WTC11 (cell line): Measurements from ENCODE around the gene BNIPL. TPM values are rescaled to one million over a fixed set of nuclear protein-coding genes. Genes with fewer than 3 reads are reported as not detected.

Experiments used
- ATAC-seq: fragments of 200-7000 bp; cut with Tn5 transposase; 2 replicates; pipeline ENCODE4 v1.10.0; 2021; ENCODE audit warnings: mild to moderate bottlenecking, moderate library complexity
- CTCF ChIA-PET: fragments of 300-600 bp; sonication (Branson Sonifier 250); formaldehyde crosslinking; loops from one replicate; lab custom pipeline; 2021; ENCODE audit warnings: antibody characterized with exemption; lab: Charles Lee
- POLR2A ChIA-PET: fragments of 350-600 bp; sonication (Branson Sonifier 250); formaldehyde crosslinking; loops from one replicate; lab custom pipeline; 2021; ENCODE audit warnings: antibody characterized with exemption; lab: Charles Lee
- DNase-seq: peaks from one replicate; pipeline ENCODE4 v3.0.0; 2021; ENCODE audit warnings: low spot score
- H3K27ac Mint-ChIP-seq: 2 replicates; pipeline ENCODE4 v1.8.0; 2021; ENCODE audit warnings: mixed read lengths
- H3K27me3 Mint-ChIP-seq: 2 replicates; pipeline ENCODE4 v1.8.0; 2021; ENCODE audit warnings: low read depth, mild to moderate bottlenecking, moderate library complexity, mixed read lengths
- H3K36me3 Mint-ChIP-seq: 2 replicates; pipeline ENCODE4 v1.8.0; 2021; ENCODE audit warnings: mixed read lengths
- H3K4me1 Mint-ChIP-seq: 2 replicates; pipeline ENCODE4 v1.8.0; 2022; ENCODE audit warnings: mixed read lengths
- H3K4me3 Mint-ChIP-seq: 2 replicates; pipeline ENCODE4 v1.8.0; 2021; ENCODE audit warnings: mild to moderate bottlenecking, moderate library complexity, mixed read lengths
- H3K9me3 Mint-ChIP-seq: 2 replicates; pipeline ENCODE4 v1.8.0; 2021; ENCODE audit warnings: mixed read lengths
- E2F5 ChIP-seq: sonication (generic); formaldehyde crosslinking; IDR thresholded peaks from 2 replicates; pipeline ENCODE4 v1.8.1; 2022; ENCODE audit warnings: mild to moderate bottlenecking, moderate library complexity, missing genetic modification reagents
- ESRRA ChIP-seq: sonication (generic); formaldehyde crosslinking; IDR thresholded peaks from 2 replicates; pipeline ENCODE4 v1.8.1; 2022; ENCODE audit warnings: mild to moderate bottlenecking, missing genetic modification reagents, borderline replicate concordance
- FOXJ3 ChIP-seq: sonication (generic); formaldehyde crosslinking; IDR thresholded peaks from 2 replicates; pipeline ENCODE4 v1.9.0; 2021; ENCODE audit warnings: missing genetic modification reagents, mild to moderate bottlenecking, borderline replicate concordance
- FOXK1 ChIP-seq: sonication (generic); formaldehyde crosslinking; IDR thresholded peaks from 2 replicates; pipeline ENCODE4 v1.8.0; 2022; ENCODE audit warnings: mild to moderate bottlenecking, moderate library complexity, missing genetic modification reagents
- JAZF1 ChIP-seq: fragments of 250-450 bp; sonication (Bioruptor Pico); IDR thresholded peaks from 2 replicates; pipeline ENCODE4 v1.9.0; 2021; ENCODE audit warnings: moderate library complexity, mild to moderate bottlenecking, inconsistent platforms
- NFE2L1 ChIP-seq: sonication (generic); formaldehyde crosslinking; IDR thresholded peaks from 2 replicates; pipeline ENCODE4 v1.8.1; 2023; ENCODE audit warnings: missing genetic modification reagents
- NR2C2 ChIP-seq: sonication (generic); formaldehyde crosslinking; IDR thresholded peaks from 2 replicates; pipeline ENCODE4 v1.8.0; 2022; ENCODE audit warnings: mild to moderate bottlenecking, missing genetic modification reagents
- OVOL2 ChIP-seq: fragments of 250-450 bp; sonication (Bioruptor Pico); IDR thresholded peaks from 2 replicates; pipeline ENCODE4 v1.9.0; 2021; ENCODE audit warnings: mild to moderate bottlenecking, borderline replicate concordance
- SMAD4 ChIP-seq: sonication (generic); formaldehyde crosslinking; IDR thresholded peaks from 2 replicates; pipeline ENCODE4 v1.8.0; 2022; ENCODE audit warnings: mild to moderate bottlenecking, missing genetic modification reagents
- TEAD4 ChIP-seq: sonication (generic); formaldehyde crosslinking; IDR thresholded peaks from 2 replicates; pipeline ENCODE4 v1.8.0; 2022; ENCODE audit warnings: mild to moderate bottlenecking, missing genetic modification reagents
- TP53 ChIP-seq: sonication (generic); formaldehyde crosslinking; IDR thresholded peaks from 2 replicates; pipeline ENCODE4 v1.8.1; 2023; ENCODE audit warnings: mild to moderate bottlenecking, missing genetic modification reagents
- USF1 ChIP-seq: sonication (generic); formaldehyde crosslinking; IDR thresholded peaks from 2 replicates; pipeline ENCODE4 v1.8.0; 2022; ENCODE audit warnings: mild to moderate bottlenecking, missing genetic modification reagents
- ZNF219 ChIP-seq: sonication (generic); formaldehyde crosslinking; IDR thresholded peaks from 2 replicates; pipeline ENCODE4 v1.8.0; 2023; ENCODE audit warnings: missing genetic modification reagents, mild to moderate bottlenecking, borderline replicate concordance
- ZNF317 ChIP-seq: sonication (generic); formaldehyde crosslinking; IDR thresholded peaks from 2 replicates; pipeline ENCODE4 v1.8.1; 2023; ENCODE audit warnings: low read depth, mild to moderate bottlenecking, moderate library complexity, missing genetic modification reagents, borderline replicate concordance
- ZNF396 ChIP-seq: fragments of 250-450 bp; sonication (Bioruptor Pico); IDR thresholded peaks from 2 replicates; pipeline ENCODE4 v1.8.0; 2021; ENCODE audit warnings: mild to moderate bottlenecking, moderate library complexity, borderline replicate concordance
- ZSCAN18 ChIP-seq: fragments of 250-450 bp; sonication (Bioruptor Pico); IDR thresholded peaks from 2 replicates; pipeline ENCODE4 v2.1.2; 2022; ENCODE audit warnings: mild to moderate bottlenecking, moderate library complexity
- total RNA-seq: library from RNA; stranded (reverse); gene quantifications from 3 replicates; pipeline ENCODE4 v1.2.3, GENCODE V29; 2021
- TF ChIP-seq, protein P1 (sequence below): sonication (generic); formaldehyde crosslinking; IDR thresholded peaks from 2 replicates; pipeline ENCODE4 v1.8.0; 2022; ENCODE audit warnings: mild to moderate bottlenecking, missing genetic modification reagents
- TF ChIP-seq, protein P2 (sequence below): sonication (generic); formaldehyde crosslinking; IDR thresholded peaks from 2 replicates; pipeline ENCODE4 v1.8.1; 2023; ENCODE audit warnings: mild to moderate bottlenecking, missing genetic modification reagents
- TF ChIP-seq, protein P3 (sequence below): sonication (generic); formaldehyde crosslinking; IDR thresholded peaks from 2 replicates; pipeline ENCODE4 v1.8.0; 2023; ENCODE audit warnings: mild to moderate bottlenecking, missing genetic modification reagents
- TF ChIP-seq, protein P4 (sequence below): sonication (generic); formaldehyde crosslinking; IDR thresholded peaks from 2 replicates; pipeline ENCODE4 v1.8.0; 2022; ENCODE audit warnings: mild to moderate bottlenecking, missing genetic modification reagents
- TF ChIP-seq, protein P5 (sequence below): sonication (generic); formaldehyde crosslinking; IDR thresholded peaks from 2 replicates; pipeline ENCODE4 v1.8.1; 2022; ENCODE audit warnings: mild to moderate bottlenecking, missing genetic modification reagents, moderate library complexity, borderline replicate concordance
- TF ChIP-seq, protein P6 (sequence below): fragments of 250-450 bp; sonication (Bioruptor Pico); IDR thresholded peaks from 2 replicates; pipeline ENCODE4 v1.9.0; 2021; ENCODE audit warnings: mild to moderate bottlenecking, borderline replicate concordance

The BNIPL gene
- total RNA-seq, 1 experiment from 2014 or later = 3.8 TPM

GRCh38 chr1:150992626-150993025 is 43.8 kb upstream of the BNIPL start (continued):
- no peak for TF ChIP-seq ZSCAN18
- TF ChIP-seq USF1 (CRISPR knock-in tag) = no peak
- TF ChIP-seq, all 79 proteins: peak for 0

GRCh38 chr1:150994248-150994647 is 42.1 kb upstream of the BNIPL start:
- peaks cover 6% of the 10 kb centered on the region; the same call in 1 of the 2 replicates for H3K4me1 Mint-ChIP-seq
- no peak for DNase-seq
- ATAC-seq = no peak
- H3K36me3 Mint-ChIP-seq = no peaks in the 10 kb centered on the region
- ChIA-PET POLR2A (no interaction called here), CTCF (interaction anchor here (1.0 to 5.7 kb wide), 5 partner anchors 11 to 181 kb away, joined by 4 to 109 read pairs (median 33); partner anchors contain the start of genes ANXA9, CERS2 and MINDY1)
- no peaks in the 10 kb centered on the region for H3K27me3 Mint-ChIP-seq
- H3K4me3 Mint-ChIP-seq = no peak overlapping the region
- TF ChIP-seq ZNF219 (CRISPR knock-in tag) = no peak
- TF ChIP-seq, protein P1, sequence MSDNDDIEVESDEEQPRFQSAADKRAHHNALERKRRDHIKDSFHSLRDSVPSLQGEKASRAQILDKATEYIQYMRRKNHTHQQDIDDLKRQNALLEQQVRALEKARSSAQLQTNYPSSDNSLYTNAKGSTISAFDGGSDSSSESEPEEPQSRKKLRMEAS (CRISPR knock-in tag) = no peak
- TF ChIP-seq, protein P2, sequence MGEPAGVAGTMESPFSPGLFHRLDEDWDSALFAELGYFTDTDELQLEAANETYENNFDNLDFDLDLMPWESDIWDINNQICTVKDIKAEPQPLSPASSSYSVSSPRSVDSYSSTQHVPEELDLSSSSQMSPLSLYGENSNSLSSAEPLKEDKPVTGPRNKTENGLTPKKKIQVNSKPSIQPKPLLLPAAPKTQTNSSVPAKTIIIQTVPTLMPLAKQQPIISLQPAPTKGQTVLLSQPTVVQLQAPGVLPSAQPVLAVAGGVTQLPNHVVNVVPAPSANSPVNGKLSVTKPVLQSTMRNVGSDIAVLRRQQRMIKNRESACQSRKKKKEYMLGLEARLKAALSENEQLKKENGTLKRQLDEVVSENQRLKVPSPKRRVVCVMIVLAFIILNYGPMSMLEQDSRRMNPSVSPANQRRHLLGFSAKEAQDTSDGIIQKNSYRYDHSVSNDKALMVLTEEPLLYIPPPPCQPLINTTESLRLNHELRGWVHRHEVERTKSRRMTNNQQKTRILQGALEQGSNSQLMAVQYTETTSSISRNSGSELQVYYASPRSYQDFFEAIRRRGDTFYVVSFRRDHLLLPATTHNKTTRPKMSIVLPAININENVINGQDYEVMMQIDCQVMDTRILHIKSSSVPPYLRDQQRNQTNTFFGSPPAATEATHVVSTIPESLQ (CRISPR knock-in tag) = no peak
- TF ChIP-seq TP53 (CRISPR knock-in tag) = no peak
- no peak for TF ChIP-seq FOXK1 (CRISPR knock-in tag)
- TF ChIP-seq, protein P3, sequence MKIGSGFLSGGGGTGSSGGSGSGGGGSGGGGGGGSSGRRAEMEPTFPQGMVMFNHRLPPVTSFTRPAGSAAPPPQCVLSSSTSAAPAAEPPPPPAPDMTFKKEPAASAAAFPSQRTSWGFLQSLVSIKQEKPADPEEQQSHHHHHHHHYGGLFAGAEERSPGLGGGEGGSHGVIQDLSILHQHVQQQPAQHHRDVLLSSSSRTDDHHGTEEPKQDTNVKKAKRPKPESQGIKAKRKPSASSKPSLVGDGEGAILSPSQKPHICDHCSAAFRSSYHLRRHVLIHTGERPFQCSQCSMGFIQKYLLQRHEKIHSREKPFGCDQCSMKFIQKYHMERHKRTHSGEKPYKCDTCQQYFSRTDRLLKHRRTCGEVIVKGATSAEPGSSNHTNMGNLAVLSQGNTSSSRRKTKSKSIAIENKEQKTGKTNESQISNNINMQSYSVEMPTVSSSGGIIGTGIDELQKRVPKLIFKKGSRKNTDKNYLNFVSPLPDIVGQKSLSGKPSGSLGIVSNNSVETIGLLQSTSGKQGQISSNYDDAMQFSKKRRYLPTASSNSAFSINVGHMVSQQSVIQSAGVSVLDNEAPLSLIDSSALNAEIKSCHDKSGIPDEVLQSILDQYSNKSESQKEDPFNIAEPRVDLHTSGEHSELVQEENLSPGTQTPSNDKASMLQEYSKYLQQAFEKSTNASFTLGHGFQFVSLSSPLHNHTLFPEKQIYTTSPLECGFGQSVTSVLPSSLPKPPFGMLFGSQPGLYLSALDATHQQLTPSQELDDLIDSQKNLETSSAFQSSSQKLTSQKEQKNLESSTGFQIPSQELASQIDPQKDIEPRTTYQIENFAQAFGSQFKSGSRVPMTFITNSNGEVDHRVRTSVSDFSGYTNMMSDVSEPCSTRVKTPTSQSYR (CRISPR knock-in tag) = no peak
- no peak for TF ChIP-seq FOXJ3
- TF ChIP-seq NFE2L1 = no peak
- no peak for TF ChIP-seq JAZF1 (CRISPR knock-in tag)
- no peak for TF ChIP-seq NR2C2
- no peak for TF ChIP-seq E2F5
- TF ChIP-seq, protein P4, sequence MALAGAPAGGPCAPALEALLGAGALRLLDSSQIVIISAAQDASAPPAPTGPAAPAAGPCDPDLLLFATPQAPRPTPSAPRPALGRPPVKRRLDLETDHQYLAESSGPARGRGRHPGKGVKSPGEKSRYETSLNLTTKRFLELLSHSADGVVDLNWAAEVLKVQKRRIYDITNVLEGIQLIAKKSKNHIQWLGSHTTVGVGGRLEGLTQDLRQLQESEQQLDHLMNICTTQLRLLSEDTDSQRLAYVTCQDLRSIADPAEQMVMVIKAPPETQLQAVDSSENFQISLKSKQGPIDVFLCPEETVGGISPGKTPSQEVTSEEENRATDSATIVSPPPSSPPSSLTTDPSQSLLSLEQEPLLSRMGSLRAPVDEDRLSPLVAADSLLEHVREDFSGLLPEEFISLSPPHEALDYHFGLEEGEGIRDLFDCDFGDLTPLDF (CRISPR knock-in tag) = no peak
- no peak for TF ChIP-seq TEAD4 (CRISPR knock-in tag)
- TF ChIP-seq, protein P5, sequence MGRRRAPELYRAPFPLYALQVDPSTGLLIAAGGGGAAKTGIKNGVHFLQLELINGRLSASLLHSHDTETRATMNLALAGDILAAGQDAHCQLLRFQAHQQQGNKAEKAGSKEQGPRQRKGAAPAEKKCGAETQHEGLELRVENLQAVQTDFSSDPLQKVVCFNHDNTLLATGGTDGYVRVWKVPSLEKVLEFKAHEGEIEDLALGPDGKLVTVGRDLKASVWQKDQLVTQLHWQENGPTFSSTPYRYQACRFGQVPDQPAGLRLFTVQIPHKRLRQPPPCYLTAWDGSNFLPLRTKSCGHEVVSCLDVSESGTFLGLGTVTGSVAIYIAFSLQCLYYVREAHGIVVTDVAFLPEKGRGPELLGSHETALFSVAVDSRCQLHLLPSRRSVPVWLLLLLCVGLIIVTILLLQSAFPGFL (CRISPR knock-in tag) = no peak
- TF ChIP-seq, protein P6, sequence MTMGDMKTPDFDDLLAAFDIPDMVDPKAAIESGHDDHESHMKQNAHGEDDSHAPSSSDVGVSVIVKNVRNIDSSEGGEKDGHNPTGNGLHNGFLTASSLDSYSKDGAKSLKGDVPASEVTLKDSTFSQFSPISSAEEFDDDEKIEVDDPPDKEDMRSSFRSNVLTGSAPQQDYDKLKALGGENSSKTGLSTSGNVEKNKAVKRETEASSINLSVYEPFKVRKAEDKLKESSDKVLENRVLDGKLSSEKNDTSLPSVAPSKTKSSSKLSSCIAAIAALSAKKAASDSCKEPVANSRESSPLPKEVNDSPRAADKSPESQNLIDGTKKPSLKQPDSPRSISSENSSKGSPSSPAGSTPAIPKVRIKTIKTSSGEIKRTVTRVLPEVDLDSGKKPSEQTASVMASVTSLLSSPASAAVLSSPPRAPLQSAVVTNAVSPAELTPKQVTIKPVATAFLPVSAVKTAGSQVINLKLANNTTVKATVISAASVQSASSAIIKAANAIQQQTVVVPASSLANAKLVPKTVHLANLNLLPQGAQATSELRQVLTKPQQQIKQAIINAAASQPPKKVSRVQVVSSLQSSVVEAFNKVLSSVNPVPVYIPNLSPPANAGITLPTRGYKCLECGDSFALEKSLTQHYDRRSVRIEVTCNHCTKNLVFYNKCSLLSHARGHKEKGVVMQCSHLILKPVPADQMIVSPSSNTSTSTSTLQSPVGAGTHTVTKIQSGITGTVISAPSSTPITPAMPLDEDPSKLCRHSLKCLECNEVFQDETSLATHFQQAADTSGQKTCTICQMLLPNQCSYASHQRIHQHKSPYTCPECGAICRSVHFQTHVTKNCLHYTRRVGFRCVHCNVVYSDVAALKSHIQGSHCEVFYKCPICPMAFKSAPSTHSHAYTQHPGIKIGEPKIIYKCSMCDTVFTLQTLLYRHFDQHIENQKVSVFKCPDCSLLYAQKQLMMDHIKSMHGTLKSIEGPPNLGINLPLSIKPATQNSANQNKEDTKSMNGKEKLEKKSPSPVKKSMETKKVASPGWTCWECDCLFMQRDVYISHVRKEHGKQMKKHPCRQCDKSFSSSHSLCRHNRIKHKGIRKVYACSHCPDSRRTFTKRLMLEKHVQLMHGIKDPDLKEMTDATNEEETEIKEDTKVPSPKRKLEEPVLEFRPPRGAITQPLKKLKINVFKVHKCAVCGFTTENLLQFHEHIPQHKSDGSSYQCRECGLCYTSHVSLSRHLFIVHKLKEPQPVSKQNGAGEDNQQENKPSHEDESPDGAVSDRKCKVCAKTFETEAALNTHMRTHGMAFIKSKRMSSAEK (CRISPR knock-in tag) = no peak
- TF ChIP-seq ZNF317 (CRISPR knock-in tag) = no peak
- TF ChIP-seq SMAD4 = no peak
- TF ChIP-seq OVOL2 (CRISPR knock-in tag) = no peak
- TF ChIP-seq ZNF396 (CRISPR knock-in tag) = no peak
- no peak for TF ChIP-seq ESRRA (CRISPR knock-in tag)
- H3K27ac Mint-ChIP-seq = peak overlapping the region; percentile 20; the same call in 1 of the 2 replicates
- H3K9me3 Mint-ChIP-seq = no peaks in the 10 kb centered on the region
